ENCODE measurements around the gene SETD2. TPM values are rescaled to one million over a fixed set of nuclear protein-coding genes. Genes with fewer than 3 reads are reported as not detected.
A peak's percentile ranks its signal among the peaks of the same experiment; 100 is the strongest.

The SETD2 gene
- total and polyA plus RNA-seq, 9 of the 15 experiments (the other 6 are each of a cell fraction or from before 2014, with no cell fraction given), result 8.2 to 44.0 (median 33.6) TPM

GRCh38 chr3:46997453-46998091, 166.3 kb downstream of the SETD2 start (continued):
- TF ChIP-seq RFX7 (CRISPR knock-in tag; IDR thresholded peaks at IDR 0.05) (no peak), RBM14 (IDR thresholded peaks at IDR 0.05; ENCODE audit: borderline replicate concordance, insufficient read depth, low read depth, low read length) (no peak), CTCFL (IDR thresholded peaks at IDR 0.05; ENCODE audit: borderline replicate concordance, insufficient read depth, low read depth, low read length, poor library complexity, severe bottlenecking) (no peak), E2F3 (CRISPR knock-in tag; IDR thresholded peaks at IDR 0.05) (no peak), E2F1 (CRISPR knock-in tag; IDR thresholded peaks at IDR 0.05) (no peak), TRIM25 (IDR thresholded peaks at IDR 0.05; ENCODE audit: borderline replicate concordance) (no peak), C11orf30 (IDR thresholded peaks at IDR 0.05; ENCODE audit: low read depth) (peak; percentile 69), YBX1 (IDR thresholded peaks at IDR 0.05) (no peak), WHSC1 (IDR thresholded peaks at IDR 0.05; ENCODE audit: low read length) (no peak), YY1 (IDR thresholded peaks at IDR 0.05; ENCODE audit: borderline replicate concordance in 1 of 3, control insufficient read depth in 1 of 3, extremely low read depth in 1 of 3, insufficient read depth in 3 of 3, insufficient read length in 1 of 3, insufficient replicate concordance in 2 of 3, low read depth in 1 of 3, low read length in 2 of 3) (peak in 1 of 3 experiments; percentile 4), ZNF76 (CRISPR knock-in tag; IDR thresholded peaks at IDR 0.05; ENCODE audit: borderline replicate concordance) (no peak), ZNF224 (CRISPR knock-in tag; IDR thresholded peaks at IDR 0.05) (0 out of 2 replicates have a peak, but pooled peaks have one; percentile 15), MAFF (IDR thresholded peaks at IDR 0.05; ENCODE audit: low read length) (peak; percentile 48), CREB1 (IDR thresholded peaks at IDR 0.05) (no peak), CREB1 (CRISPR knock-in tag; IDR thresholded peaks at IDR 0.05) (no peak), CBX1 (IDR thresholded peaks at IDR 0.05; ENCODE audit: low read depth) (no peak)
